RWPE2 (cell line): ENCODE results near the gene LIN28A.

Source experiments
- ATAC-seq: fragments of 200-7000 bp; cut with Tn5 transposase; 3 replicates; pipeline ENCODE4 v1.9.1; 2021; ENCODE audit warnings: low read depth
- DNase-seq: peaks from one replicate; pipeline ENCODE4 v3.0.0-alpha.2; 2020; ENCODE audit warnings: low spot score
- H3K27ac ChIP-seq: fragments of 450-650 bp; 2 replicates; pipeline ENCODE4 v1.5.1; 2017; ENCODE audit warnings: mild to moderate bottlenecking; ENCODE audit not compliant: poor library complexity, severe bottlenecking
- H3K27me3 ChIP-seq: fragments of 250-450 bp; sonication (Bioruptor Pico); 2 replicates; pipeline ENCODE4 v1.5.1; 2021; ENCODE audit warnings: mild to moderate bottlenecking, moderate library complexity; ENCODE audit not compliant: insufficient read depth, poor library complexity, severe bottlenecking
- H3K36me3 ChIP-seq: fragments of 250-450 bp; sonication (Bioruptor Pico); 2 replicates; pipeline ENCODE4 v1.5.1; 2020; ENCODE audit warnings: low read depth, mild to moderate bottlenecking, moderate library complexity
- H3K4me1 ChIP-seq: fragments of 250-450 bp; sonication (Bioruptor Pico); 2 replicates; pipeline ENCODE4 v1.5.1; 2021; ENCODE audit warnings: mild to moderate bottlenecking, moderate library complexity; ENCODE audit not compliant: insufficient read depth, poor library complexity, severe bottlenecking
- H3K4me3 ChIP-seq: fragments of 250-450 bp; sonication (Bioruptor Pico); 2 replicates; pipeline ENCODE4 v1.5.1; 2021; ENCODE audit warnings: mild to moderate bottlenecking, moderate library complexity; ENCODE audit not compliant: severe bottlenecking
- H3K9me3 ChIP-seq: fragments of 250-450 bp; sonication (Bioruptor Pico); 2 replicates; pipeline ENCODE4 v1.5.1; 2021; ENCODE audit warnings: mild to moderate bottlenecking, moderate library complexity; ENCODE audit not compliant: severe bottlenecking
- TF ChIP-seq, protein P1 (sequence below): fragments of 450-650 bp; IDR thresholded peaks from one replicate; pipeline ENCODE4 v1.5.1; 2017; ENCODE audit warnings: mild to moderate bottlenecking, moderate library complexity; ENCODE audit not compliant: poor library complexity, severe bottlenecking

Gene LIN28A

DNA sequence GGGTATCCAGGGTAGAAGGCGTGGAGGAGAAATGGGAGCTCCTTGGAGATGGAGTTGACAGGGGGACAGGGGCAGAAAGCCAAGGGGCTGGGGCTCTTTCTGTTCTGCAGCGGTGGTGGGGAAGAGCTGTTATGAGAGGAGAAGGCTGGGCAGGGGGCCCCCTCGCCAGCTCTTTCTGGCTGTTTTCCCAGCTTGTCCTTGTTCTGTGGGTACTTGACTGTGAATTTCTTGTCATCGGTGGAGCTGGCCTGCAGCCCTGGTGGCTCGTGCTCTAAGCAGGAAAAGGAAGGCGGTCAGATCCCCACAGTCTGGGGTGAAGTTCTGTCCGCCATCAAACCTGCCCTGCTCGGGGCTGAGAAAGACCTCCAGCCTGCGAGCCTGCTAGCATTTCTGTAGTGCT, 45.7 kb upstream of the LIN28A start:
- Histone ChIP-seq H3K4me1 (no peaks in the 10 kb centered on the region), H3K9me3 (no peaks in the 10 kb centered on the region), H3K27ac (no peak overlapping the region), H3K27me3 (no peaks in the 10 kb centered on the region), H3K4me3 (no peak overlapping the region), H3K36me3 (no peaks in the 10 kb centered on the region)
- no peak for DNase-seq
- TF ChIP-seq, protein P1, sequence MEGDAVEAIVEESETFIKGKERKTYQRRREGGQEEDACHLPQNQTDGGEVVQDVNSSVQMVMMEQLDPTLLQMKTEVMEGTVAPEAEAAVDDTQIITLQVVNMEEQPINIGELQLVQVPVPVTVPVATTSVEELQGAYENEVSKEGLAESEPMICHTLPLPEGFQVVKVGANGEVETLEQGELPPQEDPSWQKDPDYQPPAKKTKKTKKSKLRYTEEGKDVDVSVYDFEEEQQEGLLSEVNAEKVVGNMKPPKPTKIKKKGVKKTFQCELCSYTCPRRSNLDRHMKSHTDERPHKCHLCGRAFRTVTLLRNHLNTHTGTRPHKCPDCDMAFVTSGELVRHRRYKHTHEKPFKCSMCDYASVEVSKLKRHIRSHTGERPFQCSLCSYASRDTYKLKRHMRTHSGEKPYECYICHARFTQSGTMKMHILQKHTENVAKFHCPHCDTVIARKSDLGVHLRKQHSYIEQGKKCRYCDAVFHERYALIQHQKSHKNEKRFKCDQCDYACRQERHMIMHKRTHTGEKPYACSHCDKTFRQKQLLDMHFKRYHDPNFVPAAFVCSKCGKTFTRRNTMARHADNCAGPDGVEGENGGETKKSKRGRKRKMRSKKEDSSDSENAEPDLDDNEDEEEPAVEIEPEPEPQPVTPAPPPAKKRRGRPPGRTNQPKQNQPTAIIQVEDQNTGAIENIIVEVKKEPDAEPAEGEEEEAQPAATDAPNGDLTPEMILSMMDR = no peak
- no peak for ATAC-seq

- Histone ChIP-seq H3K4me3 (no peak overlapping the region), H3K36me3 (no peaks in the 10 kb centered on the region), H3K9me3 (peaks cover 4% of the 10 kb centered on the region), H3K27me3 (no peaks in the 10 kb centered on the region), H3K27ac (no peak overlapping the region), H3K4me1 (peaks cover 8% of the 10 kb centered on the region)
- TF ChIP-seq, protein P1 = no peak
- ATAC-seq (no peak), DNase-seq (no peak)
These were observed 43.2 kb upstream of the LIN28A start for GRCh38 chr1:26367441-26367840.

GRCh38 chr1:26368006-26368405, 42.6 kb upstream of the LIN28A start:
- H3K36me3 ChIP-seq = no peaks in the 10 kb centered on the region
- ATAC-seq (no peak), DNase-seq (no peak)
- peaks cover 8% of the 10 kb centered on the region for H3K4me1 ChIP-seq
- no peak overlapping the region for H3K27ac ChIP-seq
- no peak overlapping the region for H3K4me3 ChIP-seq
- H3K27me3 ChIP-seq = no peaks in the 10 kb centered on the region
- TF ChIP-seq, protein P1 = no peak
- peaks cover 4% of the 10 kb centered on the region for H3K9me3 ChIP-seq

GRCh38 chr1:26368486-26368885, 42.1 kb upstream of the LIN28A start:
- ATAC-seq (no peak), DNase-seq (no peak)
- no peaks in the 10 kb centered on the region for H3K36me3 ChIP-seq
- no peak overlapping the region for H3K4me3 ChIP-seq
- no peak overlapping the region for H3K27ac ChIP-seq
- H3K9me3 ChIP-seq = peaks cover 4% of the 10 kb centered on the region
- peaks cover 8% of the 10 kb centered on the region for H3K4me1 ChIP-seq
- no peaks in the 10 kb centered on the region for H3K27me3 ChIP-seq
- TF ChIP-seq, protein P1 = no peak

DNA sequence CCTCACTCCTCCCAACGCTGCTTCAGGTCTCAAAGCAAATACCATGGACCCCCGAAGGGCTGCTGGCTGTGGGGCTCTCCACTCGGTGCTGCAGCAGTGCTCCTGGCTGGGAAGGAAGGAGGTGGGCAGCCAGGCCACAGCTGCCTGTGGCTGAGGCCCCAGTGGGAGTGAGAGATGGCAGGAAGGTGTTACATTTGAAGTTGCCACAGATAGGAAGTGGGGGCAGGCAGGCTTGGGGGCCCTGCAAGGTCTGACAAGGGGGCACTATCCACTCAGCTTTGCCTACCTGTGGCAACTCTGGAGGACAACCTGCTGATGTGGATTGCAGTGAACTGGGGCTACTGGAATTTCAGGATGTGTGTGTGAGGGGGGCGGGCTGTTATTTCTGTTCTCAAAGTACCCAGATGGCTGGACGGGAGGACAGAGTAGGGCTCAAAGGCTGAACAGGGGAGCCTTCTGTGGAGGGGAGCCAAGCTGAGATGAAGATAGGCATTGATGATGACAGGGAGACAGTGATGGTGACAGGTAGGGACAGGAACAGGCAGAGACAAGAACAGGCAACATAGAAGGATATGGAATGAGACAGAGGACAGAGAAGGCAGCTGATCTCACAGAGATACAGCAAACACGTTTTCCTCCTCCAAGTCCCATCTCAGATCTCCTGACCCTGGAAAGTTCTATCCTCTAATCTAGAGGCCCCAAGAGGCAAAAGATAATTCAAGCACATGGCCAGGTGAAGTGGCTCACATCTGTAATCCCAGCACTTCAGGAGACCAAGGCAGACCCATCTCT, 39.8 kb upstream of the LIN28A start:
- no peaks in the 10 kb centered on the region for H3K27me3 ChIP-seq
- DNase-seq = no peak
- H3K27ac ChIP-seq = no peak overlapping the region
- peaks cover 15% of the 10 kb centered on the region for H3K4me1 ChIP-seq
- peaks cover 4% of the 10 kb centered on the region for H3K9me3 ChIP-seq
- no peak for ATAC-seq
- TF ChIP-seq, protein P1 = no peak
- no peak overlapping the region for H3K4me3 ChIP-seq
- H3K36me3 ChIP-seq = no peaks in the 10 kb centered on the region
